ENCODE measurements around the gene OSBP. TPM values are rescaled to one million over a fixed set of nuclear protein-coding genes. Genes with fewer than 3 reads are reported as not detected.

Gene OSBP
- total RNA-seq, 4 donors from 2014 or later, result 27.4 to 45.2 (median 34.9) TPM

GRCh38 chr11:59556115-59556916, 59.3 kb downstream of the OSBP start:
- H3K27me3 ChIP-seq, result no peaks in the 10 kb centered on the region
- H3K4me3 ChIP-seq, result peak overlapping the region; percentile 34 to 52 (median 49)
- ATAC-seq (no peak), DNase-seq (peak in 1 of 2 donors; percentile 28)
- TF ChIP-seq CTCF (IDR thresholded peaks at IDR 0.05 in 4 of 5, conservative IDR thresholded peaks at IDR 0.05 in 1 of 5) (no peak), POLR2A (IDR thresholded peaks at IDR 0.05) (no peak)
- peak overlapping the region; percentile 6 to 58 (median 26) for H3K27ac ChIP-seq
- no peaks in the 10 kb centered on the region for H3K9me3 ChIP-seq
- intact Hi-C loops (cut with DNase I; ENCODE audit: low total_unique reads) (no loop called here), in situ Hi-C loops (cut with MboI; ENCODE audit: low sequenced_read_pairs in 4 of 4) (no loop called here)
- no peaks in the 10 kb centered on the region for H3K36me3 ChIP-seq
- H3K4me1 ChIP-seq, result peaks cover 10 to 13% of the 10 kb centered on the region in 2 donors

GRCh38 chr11:59555601-59556114, 59.9 kb downstream of the OSBP start:
- no peaks in the 10 kb centered on the region for H3K27me3 ChIP-seq
- H3K4me1 ChIP-seq, result peaks cover 5 to 13% of the 10 kb centered on the region in 2 donors
- no peaks in the 10 kb centered on the region for H3K36me3 ChIP-seq
- ATAC-seq, result no peak
- TF ChIP-seq POLR2A (IDR thresholded peaks at IDR 0.05), result no peak
- in situ Hi-C loops (cut with MboI; ENCODE audit: low sequenced_read_pairs in 4 of 4), result no loop called here
- no peak for DNase-seq
- H3K27ac ChIP-seq, result peak overlapping the region; percentile 6 to 58 (median 26)
- intact Hi-C loops (cut with DNase I; ENCODE audit: low total_unique reads), result no loop called here
- H3K9me3 ChIP-seq, result no peaks in the 10 kb centered on the region
- peak overlapping the region; percentile 34 to 52 (median 49) for H3K4me3 ChIP-seq

- intact Hi-C loops (cut with DNase I; ENCODE audit: low total_unique reads) (loop anchor here (5.0 kb wide), 1 partner anchor 204 kb away; the partner anchor contains the start of gene STX3), in situ Hi-C loops (cut with MboI; ENCODE audit: low sequenced_read_pairs in 4 of 4) (no loop called here)
- H3K27ac ChIP-seq, result no peak overlapping the region
- no peak overlapping the region for H3K4me3 ChIP-seq
- TF ChIP-seq CTCF (IDR thresholded peaks at IDR 0.05 in 4 of 5, conservative IDR thresholded peaks at IDR 0.05 in 1 of 5) (no peak), POLR2A (IDR thresholded peaks at IDR 0.05) (no peak)
- no peak for DNase-seq
- H3K9me3 ChIP-seq, result no peaks in the 10 kb centered on the region
- no peaks in the 10 kb centered on the region for H3K36me3 ChIP-seq
- ATAC-seq, result no peak
- peaks cover 9 to 16% of the 10 kb centered on the region in 2 donors for H3K4me1 ChIP-seq
- H3K27me3 ChIP-seq, result no peaks in the 10 kb centered on the region
Measured at GRCh38 chr11:59553323-59553722, 62.3 kb downstream of the OSBP start.

GRCh38 chr11:59552844-59553243, 62.7 kb downstream of the OSBP start:
- DNase-seq (no peak), ATAC-seq (no peak)
- in situ Hi-C loops (cut with MboI; ENCODE audit: low sequenced_read_pairs in 4 of 4), result no loop called here
- no peak for TF ChIP-seq POLR2A (IDR thresholded peaks at IDR 0.05)
- no peak for TF ChIP-seq CTCF (IDR thresholded peaks at IDR 0.05 in 4 of 5, conservative IDR thresholded peaks at IDR 0.05 in 1 of 5)
- H3K9me3 ChIP-seq, result no peaks in the 10 kb centered on the region
- no peaks in the 10 kb centered on the region for H3K36me3 ChIP-seq
- intact Hi-C loops (cut with DNase I; ENCODE audit: low total_unique reads), result loop anchor here (5.0 kb wide), 1 partner anchor 204 kb away; the partner anchor contains the start of gene STX3
- peak overlapping the region in 3 of 4 donors; percentile 24 to 35 (median 25) for H3K27ac ChIP-seq
- H3K4me3 ChIP-seq, result no peak overlapping the region
- no peaks in the 10 kb centered on the region for H3K27me3 ChIP-seq
- H3K4me1 ChIP-seq, result peaks cover 9 to 16% of the 10 kb centered on the region in 2 donors
